H1 (cell line): ENCODE data around the gene BCL2. TPM values are rescaled to one million over a fixed set of nuclear protein-coding genes. Genes with fewer than 3 reads are reported as not detected.

ENCODE experiments used
- CTCF ChIA-PET: fragments of 300-600 bp; sonication (Branson Sonifier 250); formaldehyde crosslinking; loops from one replicate; lab custom pipeline; 2021; ENCODE audit not compliant: partially characterized antibody; lab: Charles Lee
- POLR2A ChIA-PET: fragments of 300-600 bp; sonication (Branson Sonifier 250); formaldehyde crosslinking; loops from one replicate; lab custom pipeline; 2021; ENCODE audit warnings: inconsistent platforms; ENCODE audit not compliant: partially characterized antibody; lab: Charles Lee
- DNase-seq, 2 experiments: peaks; one replicate each; pipeline versions ENCODE4 v3.0.0 to v3.0.0-alpha.2; 2010 to 2022; ENCODE audit warnings: low spot score in 2 of 2, low read depth in 1 of 2, mixed read lengths in 1 of 2
- FAIRE-seq: peaks from 2 replicates; lab custom pipeline; 2011; peaks lifted over from hg19 to GRCh38; lab: Jason Lieb, UNC
- H2AFZ ChIP-seq: 2 replicates; pipeline ENCODE4 v1.8.1; 2012; ENCODE audit warnings: low read length, inconsistent platforms
- H2AK5ac ChIP-seq: 2 replicates; pipeline ENCODE4 v1.6.1; 2013; ENCODE audit warnings: low read depth, low read length
- H2BK120ac ChIP-seq: replicated peaks from 2 replicates; pipeline ENCODE3; 2013; ENCODE audit warnings: low read depth, low read length, inconsistent platforms
- H2BK12ac ChIP-seq: 2 replicates; pipeline ENCODE4 v1.6.1; 2013; ENCODE audit warnings: low read depth, low read length
- H2BK15ac ChIP-seq: 2 replicates; pipeline ENCODE4 v1.6.1; 2013; ENCODE audit warnings: low read length
- H2BK20ac ChIP-seq: 2 replicates; pipeline ENCODE4 v1.6.1; 2013; ENCODE audit warnings: low read length
- H2BK5ac ChIP-seq: 2 replicates; pipeline ENCODE4 v1.6.1; 2013; ENCODE audit warnings: low read depth, low read length
- H3K14ac ChIP-seq: 2 replicates; pipeline ENCODE4 v1.6.1; 2013; ENCODE audit warnings: inconsistent platforms; ENCODE audit not compliant: insufficient read length
- H3K18ac ChIP-seq: 2 replicates; pipeline ENCODE4 v1.6.1; 2013; ENCODE audit warnings: low read length; ENCODE audit errors: extremely low read depth
- H3K23ac ChIP-seq: 2 replicates; pipeline ENCODE4 v1.6.1; 2013; ENCODE audit warnings: inconsistent platforms; ENCODE audit not compliant: insufficient read length
- H3K23me2 ChIP-seq: 2 replicates; pipeline ENCODE4 v1.6.1; 2013; ENCODE audit warnings: low read depth, low read length
- H3K27ac ChIP-seq: 2 replicates; pipeline ENCODE4 v1.6.1; 2011; ENCODE audit warnings: low read depth, low read length, inconsistent platforms
- H3K27me3 ChIP-seq, 4 experiments: replicated peaks in 1 of 4; 1 replicate in 1 of 4; 2 replicates in 3 of 4; pipeline versions ENCODE4 v1.6.1 to v1.8.1; 2011 to 2013; ENCODE audit warnings: low read length in 3 of 4, mild to moderate bottlenecking in 3 of 4, inconsistent platforms in 2 of 4, mixed read lengths in 2 of 4, moderate library complexity in 1 of 4; ENCODE audit not compliant: control insufficient read depth in 3 of 4, insufficient read depth in 3 of 4; ENCODE audit errors: extremely low read depth in 1 of 4
- H3K36me3 ChIP-seq, 4 experiments: 2 replicates each; pipeline versions ENCODE4 v1.6.1 to v1.8.1; 2011 to 2013; ENCODE audit warnings: mild to moderate bottlenecking in 4 of 4, low read length in 3 of 4, moderate library complexity in 2 of 4, control low read depth in 1 of 4, inconsistent platforms in 1 of 4; ENCODE audit not compliant: insufficient read depth in 4 of 4, control insufficient read depth in 2 of 4
- H3K4ac ChIP-seq: replicated peaks from 2 replicates; pipeline ENCODE3; 2013; ENCODE audit warnings: low read length, low read depth, mixed read lengths, inconsistent platforms; ENCODE audit not compliant: insufficient read length
- H3K4me1 ChIP-seq, 4 experiments: replicated peaks in 1 of 4; 1 replicate in 1 of 4; 2 replicates in 3 of 4; pipeline versions ENCODE4 v1.6.1 to v1.8.1; 2011 to 2013; ENCODE audit warnings: low read length in 3 of 4, inconsistent platforms in 2 of 4, mixed read lengths in 1 of 4; ENCODE audit not compliant: insufficient read depth in 4 of 4, control insufficient read depth in 3 of 4
- H3K4me2 ChIP-seq, 2 experiments: 2 replicates each; pipeline versions ENCODE4 v1.6.1 to v1.8.1; 2011 to 2013; ENCODE audit warnings: low read depth in 2 of 2, low read length in 2 of 2, control low read depth in 1 of 2, inconsistent platforms in 1 of 2, mild to moderate bottlenecking in 1 of 2; ENCODE audit not compliant: insufficient read depth in 1 of 2
- H3K4me3 ChIP-seq, 4 experiments: fragments of 200-600, 300-600 bp in 1 of 4; sonication (generic), shearing (Covaris generic), sonication (Bioruptor Twin) in 1 of 4; 2 replicates each; pipeline versions ENCODE4 v1.5.1 to v1.8.1; 2011 to 2016; ENCODE audit warnings: low read length in 4 of 4, low read depth in 3 of 4, control low read depth in 2 of 4, inconsistent platforms in 2 of 4, mild to moderate bottlenecking in 2 of 4, mixed read lengths in 1 of 4, moderate library complexity in 1 of 4; ENCODE audit not compliant: insufficient read depth in 2 of 4; ENCODE audit errors: extremely low read depth in 1 of 4
- H3K56ac ChIP-seq: replicated peaks from 2 replicates; pipeline ENCODE3; 2013; ENCODE audit warnings: low read depth, mild to moderate bottlenecking, mixed read lengths, low read length, inconsistent platforms; ENCODE audit not compliant: insufficient read length
- H3K79me1 ChIP-seq: 2 replicates; pipeline ENCODE4 v1.6.1; 2013; ENCODE audit warnings: low read depth, low read length, control low read depth
- H3K79me2 ChIP-seq, 2 experiments: 2 replicates each; pipeline versions ENCODE4 v1.6.1 to v1.8.1; 2012 to 2013; ENCODE audit warnings: low read length in 2 of 2, mild to moderate bottlenecking in 2 of 2, inconsistent platforms in 1 of 2; ENCODE audit not compliant: insufficient read depth in 2 of 2, control insufficient read depth in 1 of 2
- H3K9ac ChIP-seq, 4 experiments: replicated peaks in 1 of 4; 1 replicate in 1 of 4; 2 replicates in 3 of 4; pipeline versions ENCODE4 v1.6.1 to v1.8.1; 2011 to 2013; ENCODE audit warnings: low read depth in 3 of 4, low read length in 3 of 4, control low read depth in 2 of 4, mild to moderate bottlenecking in 2 of 4, moderate library complexity in 2 of 4, inconsistent platforms in 1 of 4; ENCODE audit errors: extremely low read depth in 1 of 4
- H3K9me3 ChIP-seq, 2 experiments: 2 replicates each; pipeline versions ENCODE4 v1.6.1 to v1.8.1; 2012 to 2013; ENCODE audit warnings: mild to moderate bottlenecking in 2 of 2, moderate library complexity in 2 of 2, control low read depth in 1 of 2, inconsistent platforms in 1 of 2, low read depth in 1 of 2, low read length in 1 of 2, mixed read lengths in 1 of 2; ENCODE audit not compliant: insufficient read depth in 2 of 2
- H4K20me1 ChIP-seq, 2 experiments: replicated peaks in 1 of 2; 2 replicates each; pipeline versions ENCODE3 to v1.8.1; 2011 to 2013; ENCODE audit warnings: inconsistent platforms in 2 of 2, low read length in 2 of 2, mild to moderate bottlenecking in 1 of 2; ENCODE audit not compliant: insufficient read depth in 2 of 2, control insufficient read depth in 1 of 2
- H4K5ac ChIP-seq: 2 replicates; pipeline ENCODE4 v1.6.1; 2013; ENCODE audit warnings: low read length, low read depth, mixed read lengths, inconsistent platforms; ENCODE audit not compliant: insufficient read length
- H4K8ac ChIP-seq: 2 replicates; pipeline ENCODE4 v1.8.0; 2013; ENCODE audit warnings: mild to moderate bottlenecking, moderate library complexity, low read length, inconsistent platforms; ENCODE audit not compliant: insufficient read depth; ENCODE audit errors: extremely low read depth
- H4K91ac ChIP-seq: replicated peaks from 2 replicates; pipeline ENCODE3; 2013; ENCODE audit warnings: low read length, mixed read lengths, inconsistent platforms; ENCODE audit not compliant: insufficient read length
- EP300 ChIP-seq, 2 experiments: IDR thresholded peaks; 1 replicate in 1 of 2; 2 replicates in 1 of 2; pipeline ENCODE4 v1.6.1; 2011 to 2012; ENCODE audit warnings: low read depth in 2 of 2, low read length in 2 of 2, mild to moderate bottlenecking in 2 of 2, borderline replicate concordance in 1 of 2, inconsistent platforms in 1 of 2, moderate library complexity in 1 of 2
- SIX5 ChIP-seq: IDR thresholded peaks from 2 replicates; pipeline ENCODE4 v1.6.1; 2011; ENCODE audit warnings: mild to moderate bottlenecking, low read depth, low read length
- WGBS, 2 experiments: shearing (Covaris generic) in 1 of 2; methylation state at CpG; one replicate each; pipeline versions ENCODE4 v1.1.6 to v1.1.7; 2013 to 2015; ENCODE audit warnings: low lambda C conversion rate in 2 of 2, mixed read lengths in 2 of 2, inconsistent platforms in 1 of 2, low coverage in 1 of 2, missing lambda C conversion rate in 1 of 2; ENCODE audit not compliant: insufficient replicate concordance in 2 of 2, insufficient coverage in 1 of 2, insufficient read length in 1 of 2; ENCODE audit errors: extremely low coverage in 1 of 2, missing lambda C conversion rate in 1 of 2; 5-methylcytosine and 5-hydroxymethylcytosine counted together
- polyA plus RNA-seq, 7 experiments: library from polyadenylated mRNA; depleted of rRNA in 3 of 7; stranded (reverse) in 5 of 7; unstranded in 2 of 7; fragments of >200 nt in 5 of 7; fragments of 200-250 nt in 2 of 7; gene quantifications; 1 replicate in 5 of 7; 2 replicates in 1 of 7; 4 replicates in 1 of 7; pipeline versions ENCODE4 v1.2.1 to v1.2.3, GENCODE V29; 2011 to 2013; ENCODE audit warnings: missing spikeins in 2 of 7, mixed read lengths in 2 of 7
- total RNA-seq: library from RNA; stranded (reverse); fragmentation: NEBNext Ultra II Directional; extraction: Animal tissue kit (Norgen Biotek cat#: 25700); gene quantifications from 2 replicates; pipeline ENCODE4 v1.2.1, GENCODE V29; 2021
- TF ChIP-seq, protein P1 (sequence below): IDR thresholded peaks from 2 replicates; pipeline ENCODE4 v1.6.1; 2012; ENCODE audit warnings: inconsistent platforms

BCL2 gene
- total and polyA plus RNA-seq, 2 of the 8 experiments (the other 6 are each of a cell fraction or from before 2014, with no cell fraction given), result 0.59 to 4.5 TPM

DNA sequence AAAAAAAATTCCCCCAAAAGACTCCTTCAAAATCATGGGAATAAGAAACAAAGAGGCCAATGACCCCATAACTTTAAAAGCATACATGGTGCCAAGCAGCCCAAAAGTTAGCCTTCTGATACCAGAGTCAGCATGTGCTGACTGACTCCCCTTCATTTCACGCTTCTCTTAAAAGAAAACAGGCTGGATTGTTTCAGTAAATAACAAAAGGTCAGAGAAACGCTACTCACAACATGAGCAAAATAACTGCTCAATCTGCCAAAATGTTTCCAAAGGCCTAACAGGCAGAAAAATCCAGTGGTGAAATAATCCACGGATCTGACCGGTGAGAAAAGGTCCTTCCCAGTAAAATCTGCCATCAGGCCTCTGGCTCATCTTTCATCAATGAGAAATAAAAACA lies 71.6 kb downstream of the BCL2 start:
- no peak overlapping the region for H2AFZ ChIP-seq
- H3K14ac ChIP-seq, result no peak overlapping the region
- H3K79me1 ChIP-seq, result no peaks in the 10 kb centered on the region
- no peaks in the 10 kb centered on the region for H3K9me3 ChIP-seq
- DNase-seq (no peak), FAIRE-seq (no peak)
- H2BK12ac ChIP-seq, result no peak overlapping the region
- no peak overlapping the region for H3K18ac ChIP-seq
- H3K4ac ChIP-seq, result no peak overlapping the region
- H4K8ac ChIP-seq, result no peak overlapping the region
- TF ChIP-seq EP300 (IDR thresholded peaks at IDR 0.05; ENCODE audit: borderline replicate concordance in 1 of 2, low read depth in 2 of 2, low read length in 2 of 2), result no peak
- TF ChIP-seq SIX5, result no peak
- TF ChIP-seq, protein P1, sequence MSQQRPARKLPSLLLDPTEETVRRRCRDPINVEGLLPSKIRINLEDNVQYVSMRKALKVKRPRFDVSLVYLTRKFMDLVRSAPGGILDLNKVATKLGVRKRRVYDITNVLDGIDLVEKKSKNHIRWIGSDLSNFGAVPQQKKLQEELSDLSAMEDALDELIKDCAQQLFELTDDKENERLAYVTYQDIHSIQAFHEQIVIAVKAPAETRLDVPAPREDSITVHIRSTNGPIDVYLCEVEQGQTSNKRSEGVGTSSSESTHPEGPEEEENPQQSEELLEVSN, result no peak
- no peak overlapping the region for H2BK20ac ChIP-seq
- H3K9ac ChIP-seq, result no peak overlapping the region
- H3K23me2 ChIP-seq, result no peaks in the 10 kb centered on the region; the same call in 1 of the 2 replicates
- no peak overlapping the region for H2BK5ac ChIP-seq
- H3K4me3 ChIP-seq, result no peak overlapping the region
- H3K4me2 ChIP-seq, result no peak overlapping the region
- no peaks in the 10 kb centered on the region for H4K20me1 ChIP-seq
- H3K36me3 ChIP-seq, result no peaks in the 10 kb centered on the region
- no peak overlapping the region for H4K91ac ChIP-seq
- no peak overlapping the region for H2BK15ac ChIP-seq
- no peak overlapping the region for H2AK5ac ChIP-seq
- H3K27ac ChIP-seq, result no peak overlapping the region
- H3K23ac ChIP-seq, result no peak overlapping the region
- H4K5ac ChIP-seq, result no peak overlapping the region
- CTCF ChIA-PET, result no interaction called here
- POLR2A ChIA-PET, result no interaction called here
- no peaks in the 10 kb centered on the region for H3K79me2 ChIP-seq
- H3K27me3 ChIP-seq, result peaks cover 0 to 2% (median 0%) of the 10 kb centered on the region in 4 experiments; a peak in 1 of 7 replicates
- H2BK120ac ChIP-seq, result no peak overlapping the region
- 86% methylated on average over 4 of the region's 4 CpGs; no CpG with 5 or more reads in 1 of the 2 experiments for WGBS, 2 experiments
- H3K56ac ChIP-seq, result no peak overlapping the region
- H3K4me1 ChIP-seq, result no peaks in the 10 kb centered on the region
